Embryonic facial prominence (tissue), 1 donor: Measurements from ENCODE around the gene THOP1.
"Not testable (repeated sequence)": the region's sequence is repeated elsewhere in the genome, so short reads cannot be mapped to it uniquely, and the experiment has no call there.

Experiments
- DNase-seq: peaks from one replicate; pipeline ENCODE4 v3.0.0-alpha.2; 2016; ENCODE audit errors: extremely low spot score

THOP1 gene

GRCh38 chr19:2817237-2817829 is 32.0 kb downstream of the THOP1 start:
- not testable (repeated sequence) for DNase-seq

DNA sequence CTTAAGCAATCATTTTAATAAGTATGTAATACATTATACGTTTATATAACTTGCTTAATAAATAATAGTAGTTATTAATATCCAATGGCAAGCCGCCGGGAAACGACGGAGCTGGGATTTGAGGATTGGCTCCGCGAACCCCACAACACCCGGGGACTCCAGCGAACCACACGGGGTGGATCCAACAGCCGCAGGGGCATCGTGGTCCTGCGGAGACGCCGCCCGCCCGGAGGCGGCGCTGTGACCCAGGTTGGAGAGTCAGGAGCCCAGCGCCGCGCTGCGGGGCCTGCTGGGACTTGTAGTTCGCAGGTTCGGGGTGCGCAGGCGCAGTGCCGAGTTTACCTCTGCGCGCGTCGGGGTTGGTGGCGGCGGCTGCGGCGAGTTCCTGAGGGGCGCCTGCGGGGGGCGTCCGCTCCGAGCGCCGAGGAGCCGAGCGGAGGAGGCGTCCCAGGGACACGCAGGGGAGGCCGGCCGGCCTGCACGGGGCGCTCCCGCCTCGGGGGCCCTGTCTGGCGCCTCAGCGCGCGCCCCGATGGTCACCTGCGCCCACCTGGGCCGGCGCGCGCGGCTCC is 34.3 kb downstream of the THOP1 start, which contains the start of gene ZNF554:
TSS of gene ZNF554 (plus strand) at position 329 of the 572 bp plus-strand sequence. CDS start at position 533, 204 bp downstream.
- peak; percentile 84 for DNase-seq

GRCh38 chr19:2820112-2820702 is 34.9 kb downstream of the THOP1 start:
- DNase-seq: no peak

GRCh38 chr19:2822846-2823245 is 37.5 kb downstream of the THOP1 start:
- no peak for DNase-seq

- DNase-seq: no peak
These were observed 38.3 kb downstream of the THOP1 start for GRCh38 chr19:2823646-2824045.

DNA sequence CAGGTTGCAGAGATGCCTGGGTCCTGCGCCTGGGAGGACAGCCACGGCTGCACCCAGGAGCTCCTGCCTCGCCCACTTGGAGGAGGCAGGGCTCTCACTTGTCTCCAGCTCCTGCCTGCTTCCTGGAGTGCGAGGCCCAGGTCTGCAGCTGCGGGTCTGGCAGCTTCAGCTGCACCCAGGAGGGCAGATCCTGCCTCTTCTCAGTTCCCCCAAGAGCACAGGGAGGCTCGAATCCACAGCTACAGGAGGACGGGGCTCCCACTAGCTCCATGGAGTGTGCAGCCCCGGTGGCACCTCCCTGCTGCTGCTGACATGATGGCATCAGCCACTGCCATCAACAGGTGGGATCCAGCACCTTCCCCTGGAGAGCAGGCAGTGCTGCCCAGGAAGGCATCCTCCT is 38.8 kb downstream of the THOP1 start:
- no peak for DNase-seq

DNA sequence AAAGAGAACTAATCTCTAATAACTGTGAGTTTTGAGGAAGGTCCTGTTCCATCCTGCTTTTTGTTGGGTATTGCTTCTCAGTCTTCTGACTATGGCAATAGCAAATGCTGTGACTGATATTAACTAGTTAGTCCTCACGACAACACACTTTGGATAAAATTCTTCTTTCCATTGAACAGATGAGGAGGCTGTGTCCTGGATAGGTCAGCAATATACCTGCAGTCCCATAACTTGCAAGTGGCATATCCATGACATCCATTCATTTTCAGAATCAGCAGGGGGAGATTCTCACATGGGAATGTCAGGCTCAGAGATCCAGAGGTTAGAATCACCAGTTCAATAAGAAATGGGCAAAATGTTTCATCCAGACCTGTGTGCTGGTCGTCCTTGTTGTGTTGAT is 41.7 kb downstream of the THOP1 start:
- no peak for DNase-seq

DNA sequence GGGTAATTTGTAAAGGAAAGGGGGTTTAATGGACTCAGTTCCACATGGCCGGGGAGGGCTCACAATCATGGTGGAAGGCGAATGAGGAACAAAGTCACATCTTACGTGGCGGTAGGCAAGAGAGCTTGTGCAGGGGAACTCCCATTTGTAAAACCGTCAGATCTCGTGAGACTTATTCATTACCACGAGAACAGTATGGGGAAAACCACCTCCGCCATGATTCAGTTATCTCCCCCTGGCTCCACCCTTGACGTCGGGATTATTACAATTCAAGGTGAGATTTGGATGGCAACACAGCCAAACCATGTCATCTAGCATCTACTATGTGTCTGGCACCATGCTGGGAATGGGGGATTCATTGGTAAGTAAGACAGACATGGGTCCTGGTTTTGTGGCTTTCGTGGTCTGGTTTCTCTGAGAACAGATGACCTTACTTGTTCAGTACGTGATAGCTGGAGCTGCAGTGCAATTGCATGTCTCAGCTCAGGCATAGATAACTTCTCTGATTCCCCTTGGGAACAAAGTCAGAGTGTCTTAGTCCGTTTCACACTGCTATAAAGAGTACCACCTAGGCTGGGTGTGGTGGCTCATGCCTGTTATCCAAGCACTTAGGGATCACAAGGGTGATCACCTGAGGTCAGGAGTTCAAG is 42.7 kb downstream of the THOP1 start:
- DNase-seq: no peak

DNA sequence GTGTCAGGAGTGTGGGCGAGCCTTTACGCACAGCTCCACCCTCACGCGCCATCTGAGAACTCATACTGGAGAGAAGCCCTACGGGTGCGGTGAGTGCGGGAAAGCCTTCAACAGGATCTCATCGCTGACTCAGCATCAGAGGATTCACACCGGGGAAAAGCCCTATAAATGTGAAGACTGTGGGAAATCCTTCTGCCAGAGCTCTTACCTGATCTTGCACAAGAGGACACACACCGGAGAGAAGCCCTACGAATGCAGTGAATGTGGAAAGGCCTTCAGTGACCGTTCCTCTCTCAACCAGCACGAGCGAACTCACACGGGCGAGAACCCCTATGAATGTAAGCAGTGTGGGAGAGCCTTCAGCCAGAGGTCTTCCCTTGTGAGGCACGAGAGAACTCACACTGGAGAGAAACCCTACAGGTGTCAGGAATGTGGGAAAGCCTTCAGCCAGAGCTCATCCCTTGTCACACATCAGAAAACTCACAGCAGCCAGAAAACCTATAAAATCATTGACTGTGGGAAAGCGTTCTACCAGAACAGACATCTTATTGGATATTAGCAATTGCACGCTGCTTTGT is 49.1 kb downstream of the THOP1 start:
- DNase-seq: no peak

GRCh38 chr19:2837430-2837829 is 52.1 kb downstream of the THOP1 start:
- no peak for DNase-seq

GRCh38 chr19:2840794-2841791 is 55.8 kb downstream of the THOP1 start, which contains the start of gene ZNF555:
Gene ZNF555 (plus strand): TSS chr19:2841475. CDS start chr19:2841573, 98 bp downstream.
- DNase-seq: peak; percentile 97

- DNase-seq: no peak
These were observed 56.7 kb downstream of the THOP1 start for GRCh38 chr19:2841855-2842574.

DNA sequence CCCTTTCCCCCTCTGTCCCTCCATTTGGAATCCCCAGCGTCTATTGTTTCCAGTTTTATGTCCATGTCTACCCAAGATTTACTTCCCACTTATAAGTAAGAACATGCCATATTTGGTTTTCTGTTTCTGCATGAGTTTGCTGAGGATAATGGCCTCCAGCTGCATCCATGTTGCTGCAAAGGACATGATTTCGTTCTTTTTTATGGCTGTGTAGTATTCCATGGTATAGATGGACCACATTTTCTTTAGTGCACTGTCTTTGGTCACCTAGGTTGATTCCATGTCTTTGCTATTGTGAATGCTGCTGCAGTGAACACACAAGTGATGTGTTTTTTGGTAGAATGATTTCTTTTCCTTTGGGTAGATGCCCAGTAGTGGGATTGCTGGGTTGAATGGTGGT is 59.8 kb downstream of the THOP1 start:
- no peak for DNase-seq

GRCh38 chr19:2846180-2846894 is 61.0 kb downstream of the THOP1 start:
- DNase-seq: no peak

DNA sequence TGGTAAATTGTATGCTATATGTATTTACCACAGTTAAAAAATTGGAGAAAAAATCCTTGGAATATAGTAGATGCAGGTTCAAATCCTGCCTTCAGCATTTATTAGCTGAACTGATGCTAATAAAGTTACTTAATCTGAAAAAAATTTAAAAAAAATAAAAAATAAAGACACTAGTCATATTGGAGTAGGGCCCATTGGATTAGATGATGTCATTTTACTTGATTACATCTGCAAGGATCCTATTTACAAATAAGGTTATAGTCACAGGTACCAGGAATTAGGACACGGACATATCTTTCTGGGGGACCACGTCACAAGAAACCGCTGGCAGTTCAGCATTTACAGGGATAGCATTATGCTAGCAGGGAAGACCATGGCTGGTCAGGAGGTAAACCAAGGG is 62.2 kb downstream of the THOP1 start:
- DNase-seq: no peak

GRCh38 chr19:2848616-2849015 is 63.3 kb downstream of the THOP1 start:
- DNase-seq: no peak

- DNase-seq: no peak
These were observed 65.1 kb downstream of the THOP1 start for GRCh38 chr19:2850256-2850925.

DNA sequence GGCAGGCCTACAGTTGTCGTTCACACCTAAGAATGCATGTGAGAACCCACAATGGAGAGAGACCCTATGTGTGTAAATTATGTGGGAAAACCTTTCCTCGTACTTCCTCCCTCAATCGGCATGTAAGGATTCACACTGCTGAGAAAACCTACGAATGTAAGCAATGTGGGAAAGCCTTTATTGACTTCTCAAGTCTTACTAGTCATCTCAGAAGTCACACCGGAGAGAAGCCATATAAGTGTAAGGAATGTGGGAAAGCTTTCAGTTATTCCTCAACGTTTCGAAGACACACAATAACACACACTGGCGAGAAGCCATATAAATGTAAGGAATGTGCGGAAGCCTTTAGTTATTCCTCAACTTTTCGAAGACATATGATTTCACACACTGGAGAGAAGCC is 67.3 kb downstream of the THOP1 start:
- no peak for DNase-seq

- DNase-seq: no peak
These were observed 67.8 kb downstream of the THOP1 start for GRCh38 chr19:2853015-2853606.
